CD1c-positive myeloid dendritic cell (primary cell): ENCODE measurements around the gene MAN2C1.
"Not testable (repeated sequence)": the region's sequence is repeated elsewhere in the genome, so short reads cannot be mapped to it uniquely, and the experiment has no call there.

Experiments used
- DNase-seq: peaks from one replicate; pipeline ENCODE4 v3.0.0-alpha.2; 2016; ENCODE audit errors: extremely low spot score

Gene MAN2C1

GRCh38 chr15:75346796-75347221, 21.6 kb downstream of the MAN2C1 start, which contains the start of gene NEIL1:
TSS of gene NEIL1 (plus strand) at chr15:75347039. CDS start at chr15:75348906, 1,867 bp downstream.
- DNase-seq = no peak

GRCh38 chr15:75343953-75344352, 24.5 kb downstream of the MAN2C1 start:
- DNase-seq = not testable (repeated sequence)

- DNase-seq = no peak
These were observed 26.2 kb downstream of the MAN2C1 start for GRCh38 chr15:75342221-75342620.

- no peak for DNase-seq
These were observed 28.7 kb downstream of the MAN2C1 start for GRCh38 chr15:75339531-75340240.

- no peak for DNase-seq
These were observed 29.7 kb downstream of the MAN2C1 start for GRCh38 chr15:75338661-75339240.

GRCh38 chr15:75335705-75336355, 32.6 kb downstream of the MAN2C1 start, which contains the start of gene COMMD4:
TSS of gene COMMD4 (plus strand) at chr15:75336063. CDS start at chr15:75336090, 27 bp downstream.
- DNase-seq = peak; percentile 88

GRCh38 chr15:75335313-75335704, 33.1 kb downstream of the MAN2C1 start:
- no peak for DNase-seq

- DNase-seq = not testable (repeated sequence)
These were observed 34.6 kb downstream of the MAN2C1 start for GRCh38 chr15:75333654-75334419.

GRCh38 chr15:75332093-75332492, 36.3 kb downstream of the MAN2C1 start:
- DNase-seq = not testable (repeated sequence)

GRCh38 chr15:75329571-75329970, 38.8 kb downstream of the MAN2C1 start:
- no peak for DNase-seq

GRCh38 chr15:75328493-75329314, 39.7 kb downstream of the MAN2C1 start:
- DNase-seq = no peak

- no peak for DNase-seq
These were observed 40.9 kb downstream of the MAN2C1 start for GRCh38 chr15:75327491-75327890.

GRCh38 chr15:75327005-75327404, 41.4 kb downstream of the MAN2C1 start:
- DNase-seq = no peak

GRCh38 chr15:75325922-75326321, 42.5 kb downstream of the MAN2C1 start:
- DNase-seq = no peak

- no peak for DNase-seq
These were observed 46.7 kb downstream of the MAN2C1 start for GRCh38 chr15:75321711-75322110.

GRCh38 chr15:75319231-75319897, 49.0 kb downstream of the MAN2C1 start:
- DNase-seq = not testable (repeated sequence)

GRCh38 chr15:75314552-75315290, 53.7 kb downstream of the MAN2C1 start:
- no peak for DNase-seq

GRCh38 chr15:75313116-75313845, 55.1 kb downstream of the MAN2C1 start:
- no peak for DNase-seq

GRCh38 chr15:75312548-75312947, 55.9 kb downstream of the MAN2C1 start:
- DNase-seq = not testable (repeated sequence)
